Endothelial cell of umbilical vein (primary cell): ENCODE results near the gene AADACL4. TPM values are rescaled to one million over a fixed set of nuclear protein-coding genes. Genes with fewer than 3 reads are reported as not detected.

ENCODE experiments used
- BruUV-seq: library from RNA; stranded (reverse); fragments of 400-500 nt; replicated peaks from 2 replicates; lab custom pipeline; 2021; lab: Mats Ljungman, UMichigan
- CTCF ChIA-PET: fragments of 300-600, 350-600 bp; sonication (Branson Sonifier 250); formaldehyde crosslinking; loops from one replicate; lab custom pipeline; 2021; ENCODE audit warnings: antibody characterized with exemption, inconsistent platforms; lab: Charles Lee
- POLR2A ChIA-PET: fragments of 300-600, 350-600 bp; sonication (Branson Sonifier 250); formaldehyde crosslinking; loops from one replicate; lab custom pipeline; 2021; ENCODE audit warnings: antibody characterized with exemption, inconsistent platforms; lab: Charles Lee
- DNase-seq: peaks from one replicate; pipeline ENCODE4 v3.0.0-alpha.2; 2011; ENCODE audit warnings: low read depth, low spot score
- FAIRE-seq: peaks from 2 replicates; lab custom pipeline; 2011; peaks lifted over from hg19 to GRCh38; lab: Jason Lieb, UNC
- H2AFZ ChIP-seq: 2 replicates; pipeline ENCODE4 v1.6.0; 2012; ENCODE audit warnings: low read depth, low read length, control low read depth, inconsistent platforms
- H3K27ac ChIP-seq: 2 replicates; pipeline ENCODE4 v1.5.1; 2011; ENCODE audit warnings: low read depth, mild to moderate bottlenecking, control low read depth, low read length, moderate library complexity; ENCODE audit not compliant: insufficient read depth
- H3K27me3 ChIP-seq, 2 experiments: 2 replicates each; pipeline versions ENCODE4 v1.6.0 to v1.6.1; 2011; ENCODE audit warnings: low read length in 2 of 2, mixed read lengths in 1 of 2; ENCODE audit not compliant: control insufficient read depth in 2 of 2, insufficient read depth in 2 of 2
- H3K36me3 ChIP-seq, 2 experiments: 2 replicates in 1 of 2; 3 replicates in 1 of 2; pipeline ENCODE4 v1.5.1; 2011; ENCODE audit warnings: low read length in 2 of 2, mild to moderate bottlenecking in 1 of 2, moderate library complexity in 1 of 2; ENCODE audit not compliant: control insufficient read depth in 2 of 2, insufficient read depth in 2 of 2; ENCODE audit errors: extremely low read depth in 1 of 2
- H3K4me1 ChIP-seq: 3 replicates; pipeline ENCODE4 v1.5.1; 2011; ENCODE audit warnings: mild to moderate bottlenecking, low read length; ENCODE audit not compliant: control insufficient read depth, insufficient read depth; ENCODE audit errors: extremely low read depth
- H3K4me2 ChIP-seq: 2 replicates; pipeline ENCODE4 v1.6.1; 2011; ENCODE audit warnings: low read length, control low read depth, mixed read lengths; ENCODE audit not compliant: insufficient read depth
- H3K4me3 ChIP-seq, 3 experiments: fragments of 200-600 bp in 1 of 3; sonication (generic), shearing (Covaris generic) in 1 of 3; replicated peaks in 1 of 3; 2 replicates each; pipeline ENCODE4 v1.5.1; 2011 to 2016; ENCODE audit warnings: control low read depth in 3 of 3, low read length in 3 of 3, mild to moderate bottlenecking in 2 of 3, inconsistent platforms in 1 of 3, low read depth in 1 of 3, moderate library complexity in 1 of 3; ENCODE audit not compliant: insufficient read depth in 1 of 3
- H3K79me2 ChIP-seq: 2 replicates; pipeline ENCODE4 v1.6.0; 2012; ENCODE audit warnings: low read length, inconsistent platforms; ENCODE audit not compliant: control insufficient read depth, insufficient read depth
- H3K9ac ChIP-seq: replicated peaks from 2 replicates; pipeline ENCODE3; 2011; ENCODE audit warnings: low read length, control low read depth; ENCODE audit not compliant: insufficient read depth; ENCODE audit errors: extremely low read depth
- H3K9me1 ChIP-seq: replicated peaks from 3 replicates; pipeline ENCODE4 v1.6.0; 2011; ENCODE audit warnings: mild to moderate bottlenecking, low read length; ENCODE audit not compliant: control insufficient read depth, insufficient read depth; ENCODE audit errors: extremely low read depth
- H3K9me3 ChIP-seq: replicated peaks from 2 replicates; pipeline ENCODE4 v1.5.1; 2012; ENCODE audit warnings: low read length, inconsistent platforms; ENCODE audit not compliant: control insufficient read depth, insufficient read depth
- H4K20me1 ChIP-seq: replicated peaks from 2 replicates; pipeline ENCODE3; 2011; ENCODE audit warnings: mild to moderate bottlenecking, low read length; ENCODE audit not compliant: control insufficient read depth, insufficient read depth; ENCODE audit errors: extremely low read depth
- CTCF ChIP-seq, 2 donors: IDR thresholded peaks; 1 replicate in 1 of 2; 2 replicates in 1 of 2; pipeline ENCODE4 v1.5.1; 2011; ENCODE audit warnings: low read length in 2 of 2, mild to moderate bottlenecking in 2 of 2, moderate library complexity in 2 of 2, control low read depth in 1 of 2, inconsistent platforms in 1 of 2, low read depth in 1 of 2; ENCODE audit not compliant: insufficient read depth in 1 of 2; ENCODE audit errors: extremely low read depth in 1 of 2
- EZH2 ChIP-seq: IDR thresholded peaks from 2 replicates; pipeline ENCODE4 v1.6.1; 2012; ENCODE audit warnings: borderline replicate concordance, low read depth, mild to moderate bottlenecking, moderate library complexity, low read length, inconsistent platforms; ENCODE audit not compliant: severe bottlenecking
- FOS ChIP-seq: IDR thresholded peaks from 2 replicates; pipeline ENCODE4 v1.6.1; 2011; ENCODE audit warnings: mild to moderate bottlenecking, low read length, moderate library complexity, borderline replicate concordance; ENCODE audit not compliant: insufficient read depth
- GATA2 ChIP-seq: IDR thresholded peaks from 2 replicates; pipeline ENCODE4 v1.7.0; 2011; ENCODE audit warnings: low read depth, mild to moderate bottlenecking, moderate library complexity, mixed read lengths, low read length; ENCODE audit not compliant: insufficient read length, insufficient read depth
- JUN ChIP-seq: IDR thresholded peaks from 2 replicates; pipeline ENCODE4 v1.6.1; 2011; ENCODE audit warnings: borderline replicate concordance, low read depth; ENCODE audit not compliant: insufficient read length, insufficient read depth
- MAX ChIP-seq: IDR thresholded peaks from 2 replicates; pipeline ENCODE4 v1.6.1; 2011; ENCODE audit not compliant: insufficient read depth, insufficient read length
- MYC ChIP-seq: IDR thresholded peaks from one replicate; pipeline ENCODE4 v1.6.1; 2011; ENCODE audit warnings: mild to moderate bottlenecking, low read depth, low read length
- POLR2A ChIP-seq: IDR thresholded peaks from 2 replicates; pipeline ENCODE4 v1.6.1; 2012; ENCODE audit warnings: low read depth, mild to moderate bottlenecking, control low read depth, low read length
- POLR2AphosphoS5 ChIP-seq: IDR thresholded peaks from 2 replicates; pipeline ENCODE4 v1.6.1; 2012; ENCODE audit warnings: low read depth, mild to moderate bottlenecking, control low read depth, low read length, moderate library complexity; ENCODE audit not compliant: insufficient read depth
- dilution Hi-C: fragments of 300-500 bp; cut with MboI; formaldehyde crosslinking; loops from one replicate; pipeline ENCODE4 v1.15.0; 2019; ENCODE audit warnings: low sequenced_read_pairs; ENCODE audit not compliant: extremely low pct_ligation_motif_present
- intact Hi-C: fragments of 100-400 bp; cut with micrococcal nuclease; formaldehyde crosslinking; loops from one replicate; pipeline ENCODE4 v1.10.0; 2022
- polyA plus RNA-seq, 4 experiments: library from polyadenylated mRNA; depleted of rRNA in 3 of 4; stranded (reverse) in 3 of 4; unstranded in 1 of 4; fragments of >200 nt; gene quantifications; 2 replicates each; pipeline versions ENCODE4 v1.2.1 to v1.2.3, GENCODE V29; 2011 to 2012; ENCODE audit warnings: missing spikeins in 1 of 4
- total RNA-seq: library from RNA; stranded (reverse); gene quantifications from 2 replicates; pipeline ENCODE4 v1.2.3, GENCODE V29; 2021

Gene AADACL4
- total and polyA plus RNA-seq, 2 donors (not counting 3 experiments of a cell fraction or from before 2014, with no cell fraction given): not detected

- Histone ChIP-seq H3K4me1 (peaks cover 7% of the 10 kb centered on the region), H4K20me1 (no peaks in the 10 kb centered on the region), H2AFZ (no peak overlapping the region), H3K36me3 (no peaks in the 10 kb centered on the region), H3K27ac (no peak overlapping the region), H3K79me2 (no peaks in the 10 kb centered on the region), H3K27me3 (peaks cover 0 to 2% of the 10 kb centered on the region in 2 experiments), H3K4me2 (no peak overlapping the region), H3K4me3 (no peak overlapping the region), H3K9ac (no peak overlapping the region), H3K9me1 (no peaks in the 10 kb centered on the region), H3K9me3 (no peaks in the 10 kb centered on the region)
- ChIA-PET POLR2A (no interaction called here), CTCF (interaction anchor here (0.7 to 3.7 kb wide), 5 partner anchors 10 to 355 kb away, joined by 3 to 22 read pairs (median 4); no protein-coding TSS in a partner anchor)
- FAIRE-seq: no peak
- no TSS peak for BruUV-seq
- dilution Hi-C loops (no loop called here), intact Hi-C loops (no loop called here)
- TF ChIP-seq MAX (no peak), EZH2 (no peak), JUN (no peak), GATA2 (no peak), POLR2AphosphoS5 (no peak), FOS (no peak), POLR2A (no peak), CTCF (IDR thresholded peaks at IDR 0.05; ENCODE audit: extremely low read depth in 1 of 2, insufficient read depth in 1 of 2, low read depth in 1 of 2, low read length in 2 of 2) (no peak), MYC (no peak)
- DNase-seq: no peak
Observed at GRCh38 chr1:12629985-12630760, 13.7 kb upstream of the AADACL4 start.
